IMR-90 (cell line): ENCODE data around the gene SLC6A15. TPM values are rescaled to one million over a fixed set of nuclear protein-coding genes. Genes with fewer than 3 reads are reported as not detected.

ENCODE experiments used
- ATAC-seq: fragments of 200-7000 bp; cut with Tn5 transposase; 2 replicates; pipeline ENCODE4 v1.9.1; 2020; ENCODE audit warnings: low read depth, mild to moderate bottlenecking, moderate library complexity
- BruUV-seq: library from RNA; stranded (reverse); fragments of 400-500 nt; replicated peaks from 2 replicates; lab custom pipeline; 2021; lab: Mats Ljungman, UMichigan
- CTCF ChIA-PET: fragments of 300-600 bp; formaldehyde crosslinking; extraction: SDS; loops from one replicate; lab custom pipeline; 2021; ENCODE audit warnings: antibody characterized with exemption; lab: Yijun Ruan, JAX
- POLR2A ChIA-PET: fragments of 300-600 bp; sonication (Branson Sonifier 250); formaldehyde crosslinking; loops from one replicate; lab custom pipeline; 2022; ENCODE audit warnings: antibody characterized with exemption; ENCODE audit not compliant: unreplicated experiment; lab: Charles Lee
- DNase-seq: peaks from one replicate; pipeline ENCODE4 v3.0.0; 2013
- H2AFZ ChIP-seq: replicated peaks from 2 replicates; pipeline ENCODE3; 2013; ENCODE audit warnings: low read length, mild to moderate bottlenecking; ENCODE audit not compliant: poor library complexity
- H2AK5ac ChIP-seq: 2 replicates; pipeline ENCODE4 v1.6.1; 2013; ENCODE audit warnings: low read depth, low read length, inconsistent platforms
- H2AK9ac ChIP-seq: replicated peaks from 2 replicates; pipeline ENCODE3; 2013; ENCODE audit warnings: mild to moderate bottlenecking, low read depth, low read length, moderate library complexity; ENCODE audit not compliant: poor library complexity
- H2BK120ac ChIP-seq: 2 replicates; pipeline ENCODE4 v1.6.1; 2013; ENCODE audit warnings: low read depth, low read length, inconsistent platforms
- H2BK15ac ChIP-seq: 3 replicates; pipeline ENCODE4 v1.6.1; 2013; ENCODE audit warnings: low read depth, low read length, inconsistent platforms
- H2BK20ac ChIP-seq: 2 replicates; pipeline ENCODE4 v1.6.1; 2013; ENCODE audit warnings: low read depth, mild to moderate bottlenecking, inconsistent platforms, low read length, moderate library complexity
- H2BK5ac ChIP-seq: 2 replicates; pipeline ENCODE4 v1.6.1; 2013; ENCODE audit warnings: mild to moderate bottlenecking, low read depth, low read length, inconsistent platforms; ENCODE audit not compliant: poor library complexity, severe bottlenecking
- H3K14ac ChIP-seq: replicated peaks from 2 replicates; pipeline ENCODE4 v1.6.1; 2013; ENCODE audit warnings: low read depth, low read length, inconsistent platforms
- H3K18ac ChIP-seq: 2 replicates; pipeline ENCODE4 v1.6.1; 2013; ENCODE audit warnings: low read depth, low read length, control low read depth
- H3K23ac ChIP-seq: 2 replicates; pipeline ENCODE4 v1.6.1; 2013; ENCODE audit warnings: low read depth, low read length, inconsistent platforms
- H3K27ac ChIP-seq: 2 replicates; pipeline ENCODE4 v1.5.1; 2013; ENCODE audit warnings: mild to moderate bottlenecking, control low read depth, low read length; ENCODE audit not compliant: insufficient read depth
- H3K27me3 ChIP-seq: 2 replicates; pipeline ENCODE4 v1.6.1; 2013; ENCODE audit warnings: low read length; ENCODE audit not compliant: control insufficient read depth, insufficient read depth
- H3K36me3 ChIP-seq: 2 replicates; pipeline ENCODE4 v1.6.1; 2013; ENCODE audit warnings: low read length, mixed read lengths; ENCODE audit not compliant: control insufficient read depth, insufficient read depth
- H3K4ac ChIP-seq: 2 replicates; pipeline ENCODE4 v1.6.1; 2013; ENCODE audit warnings: low read depth, low read length, inconsistent platforms
- H3K4me1 ChIP-seq: 2 replicates; pipeline ENCODE4 v1.6.1; 2013; ENCODE audit warnings: low read length, mixed read lengths; ENCODE audit not compliant: control insufficient read depth, insufficient read depth
- H3K4me2 ChIP-seq: 2 replicates; pipeline ENCODE4 v1.6.1; 2013; ENCODE audit warnings: low read depth, mild to moderate bottlenecking, control low read depth, low read length, moderate library complexity
- H3K4me3 ChIP-seq: 2 replicates; pipeline ENCODE4 v1.5.1; 2013; ENCODE audit warnings: low read depth, mild to moderate bottlenecking, control low read depth, low read length, moderate library complexity; ENCODE audit not compliant: insufficient read depth
- H3K56ac ChIP-seq: 2 replicates; pipeline ENCODE4 v1.6.1; 2013; ENCODE audit warnings: low read length, inconsistent platforms; ENCODE audit not compliant: insufficient read depth; ENCODE audit errors: extremely low read depth
- H3K79me1 ChIP-seq, 2 experiments: 2 replicates each; pipeline ENCODE4 v1.6.1; 2013; ENCODE audit warnings: low read length in 2 of 2, inconsistent platforms in 1 of 2, low read depth in 1 of 2
- H3K9ac ChIP-seq: 2 replicates; pipeline ENCODE4 v1.6.1; 2013; ENCODE audit warnings: low read depth, low read length, control low read depth
- H3K9me1 ChIP-seq: 2 replicates; pipeline ENCODE4 v1.6.1; 2013; ENCODE audit warnings: low read length, inconsistent platforms; ENCODE audit not compliant: insufficient read depth
- H3K9me3 ChIP-seq: 2 replicates; pipeline ENCODE4 v1.6.1; 2013; ENCODE audit warnings: low read length; ENCODE audit not compliant: control insufficient read depth, insufficient read depth
- H4K20me1 ChIP-seq: 2 replicates; pipeline ENCODE4 v1.6.1; 2013; ENCODE audit warnings: low read length, inconsistent platforms; ENCODE audit not compliant: insufficient read depth
- H4K5ac ChIP-seq: 2 replicates; pipeline ENCODE4 v1.6.1; 2013; ENCODE audit warnings: mild to moderate bottlenecking, low read depth, low read length, control low read depth
- H4K8ac ChIP-seq, 2 experiments: 2 replicates each; pipeline ENCODE4 v1.6.1; 2013; ENCODE audit warnings: low read depth in 2 of 2, low read length in 2 of 2, control low read depth in 1 of 2, inconsistent platforms in 1 of 2
- H4K91ac ChIP-seq: 2 replicates; pipeline ENCODE4 v1.6.1; 2013; ENCODE audit warnings: low read depth, low read length, inconsistent platforms; ENCODE audit not compliant: insufficient read depth
- CHD1 ChIP-seq: IDR thresholded peaks from 2 replicates; pipeline ENCODE4 v1.6.1; 2012; ENCODE audit warnings: low read depth, low read length, improper control_type of control experiment
- MAZ ChIP-seq: IDR thresholded peaks from 2 replicates; pipeline ENCODE4 v1.6.1; 2012; ENCODE audit warnings: low read depth, mild to moderate bottlenecking, low read length, improper control_type of control experiment, moderate library complexity, borderline replicate concordance
- RAD21 ChIP-seq: IDR thresholded peaks from 2 replicates; pipeline ENCODE4 v1.6.1; 2012; ENCODE audit warnings: low read length, improper control_type of control experiment
- RCOR1 ChIP-seq: IDR thresholded peaks from 2 replicates; pipeline ENCODE4 v1.6.1; 2012; ENCODE audit warnings: mild to moderate bottlenecking, low read length, improper control_type of control experiment; ENCODE audit not compliant: insufficient replicate concordance
- WGBS, 2 experiments: methylation state at CpG; one replicate each; pipeline versions ENCODE4 v1.1.5 to v1.1.7; 2013; ENCODE audit warnings: missing lambda C conversion rate in 2 of 2; ENCODE audit not compliant: insufficient read length in 1 of 2; ENCODE audit errors: extremely low coverage in 2 of 2; 5-methylcytosine and 5-hydroxymethylcytosine counted together
- dilution Hi-C: fragments of 300-500 bp; cut with HindIII; formaldehyde crosslinking; loops from one replicate; pipeline ENCODE4 v1.14.3; 2018; ENCODE audit warnings: low sequenced_read_pairs; ENCODE audit not compliant: unreplicated experiment
- in situ Hi-C: fragments of 300-500 bp; cut with MboI; formaldehyde crosslinking; loops from 3 replicates; pipeline ENCODE4 v1.14.3; 2019; ENCODE audit warnings: low sequenced_read_pairs, inconsistent platforms, mixed read lengths
- intact Hi-C: fragments of 100-400 bp; cut with micrococcal nuclease; formaldehyde crosslinking; loops from 2 replicates; pipeline ENCODE4 v1.10.0; 2022
- polyA plus RNA-seq, 3 experiments: library from polyadenylated mRNA; depleted of rRNA; stranded (reverse); fragments of >200 nt; gene quantifications; 2 replicates each; pipeline ENCODE4 v1.2.3, GENCODE V29; 2012; ENCODE audit warnings: low replicate concordance in 1 of 3
- total RNA-seq: library from RNA; depleted of rRNA; stranded (reverse); fragments of >200 nt; gene quantifications from 2 replicates; pipeline ENCODE4 v1.2.3, GENCODE V29; 2012
- TF ChIP-seq, protein P1 (sequence below): fragments of 150-350 bp; IDR thresholded peaks from 2 replicates; pipeline ENCODE4 v1.6.1; 2017; ENCODE audit warnings: mild to moderate bottlenecking, antibody characterized with exemption, low read length, low read depth

SLC6A15 gene
- total and polyA plus RNA-seq, 2 of the 4 experiments (the other 2 are of a cell fraction): 0.32 to 0.72 TPM

GRCh38 chr12:84946753-84947152 is 34.2 kb upstream of the SLC6A15 start:
- Histone ChIP-seq H3K14ac (no peak overlapping the region), H4K91ac (no peak overlapping the region), H3K56ac (no peak overlapping the region), H3K4me1 (no peaks in the 10 kb centered on the region), H3K9me1 (no peaks in the 10 kb centered on the region), H3K18ac (no peak overlapping the region), H3K9ac (no peak overlapping the region), H2AK9ac (no peak overlapping the region), H2AK5ac (no peak overlapping the region), H4K5ac (no peak overlapping the region), H2BK5ac (no peak overlapping the region), H2BK20ac (no peak overlapping the region), H3K27ac (no peak overlapping the region), H2BK15ac (no peak overlapping the region), H3K9me3 (no peaks in the 10 kb centered on the region), H3K4me3 (no peak overlapping the region), H3K36me3 (no peaks in the 10 kb centered on the region), H4K20me1 (no peaks in the 10 kb centered on the region), H3K23ac (no peak overlapping the region), H2AFZ (no peak overlapping the region), H3K4me2 (no peak overlapping the region), H3K4ac (no peak overlapping the region), H2BK120ac (no peak overlapping the region), H3K79me1 (no peaks in the 10 kb centered on the region), H4K8ac (no peak overlapping the region), H3K27me3 (no peaks in the 10 kb centered on the region)
- TF ChIP-seq RAD21 (no peak), CHD1 (no peak), RCOR1 (no peak), MAZ (no peak)
- TF ChIP-seq, protein P1, sequence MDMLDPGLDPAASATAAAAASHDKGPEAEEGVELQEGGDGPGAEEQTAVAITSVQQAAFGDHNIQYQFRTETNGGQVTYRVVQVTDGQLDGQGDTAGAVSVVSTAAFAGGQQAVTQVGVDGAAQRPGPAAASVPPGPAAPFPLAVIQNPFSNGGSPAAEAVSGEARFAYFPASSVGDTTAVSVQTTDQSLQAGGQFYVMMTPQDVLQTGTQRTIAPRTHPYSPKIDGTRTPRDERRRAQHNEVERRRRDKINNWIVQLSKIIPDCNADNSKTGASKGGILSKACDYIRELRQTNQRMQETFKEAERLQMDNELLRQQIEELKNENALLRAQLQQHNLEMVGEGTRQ: no peak
- ChIA-PET CTCF (interaction anchor here (0.7 kb wide), 1 partner anchor 35 kb away, joined by 3 read pairs; the partner anchor contains the start of gene SLC6A15), POLR2A (no interaction called here)
- in situ Hi-C loops: no loop called here
- no CpG with 5 or more reads among the region's 2 CpGs for WGBS, 2 experiments
- DNase-seq (no peak), ATAC-seq (no peak)
- intact Hi-C loops: no loop called here
- dilution Hi-C loops: no loop called here
- no TSS peak for BruUV-seq
